HG02678 (cell line): Measurements from ENCODE around the gene ARMH1.
A peak's percentile ranks its signal among the peaks of the same experiment; 100 is the strongest.

Experiments
- ATAC-seq: cut with Tn5 transposase; IDR thresholded peaks from one replicate; pipeline ENCODE4 v1.9.1; 2021; ENCODE audit warnings: mild to moderate bottlenecking, moderate library complexity; ENCODE audit not compliant: unreplicated experiment

ARMH1 gene

GRCh38 chr1:44643721-44644334 is 30.7 kb upstream of the ARMH1 start:
- no peak for ATAC-seq

GRCh38 chr1:44644806-44645205 is 29.7 kb upstream of the ARMH1 start:
- ATAC-seq = no peak

- ATAC-seq = no peak
Measured at GRCh38 chr1:44645476-44646244, 28.9 kb upstream of the ARMH1 start.

GRCh38 chr1:44646261-44647110 is 28.0 kb upstream of the ARMH1 start:
- ATAC-seq = no peak

GRCh38 chr1:44647896-44648295 is 26.6 kb upstream of the ARMH1 start:
- no peak for ATAC-seq

- ATAC-seq = no peak
Measured at GRCh38 chr1:44648529-44649250, 25.8 kb upstream of the ARMH1 start.

GRCh38 chr1:44649788-44650158 is 24.7 kb upstream of the ARMH1 start:
- ATAC-seq = no peak

GRCh38 chr1:44650159-44650831 is 24.2 kb upstream of the ARMH1 start:
- ATAC-seq = no peak

GRCh38 chr1:44651069-44651468 is 23.4 kb upstream of the ARMH1 start:
- ATAC-seq = no peak

GRCh38 chr1:44652445-44653106 is 21.9 kb upstream of the ARMH1 start:
- peak; percentile 58 for ATAC-seq

- no peak for ATAC-seq
Measured at GRCh38 chr1:44653107-44653964, 21.2 kb upstream of the ARMH1 start.

GRCh38 chr1:44654621-44655187 is 19.8 kb upstream of the ARMH1 start:
- no peak for ATAC-seq

- ATAC-seq = no peak
Measured at GRCh38 chr1:44655609-44656008, 18.9 kb upstream of the ARMH1 start.

- ATAC-seq = no peak
Measured at GRCh38 chr1:44659566-44659965, 14.9 kb upstream of the ARMH1 start.

GRCh38 chr1:44660176-44660575 is 14.3 kb upstream of the ARMH1 start:
- ATAC-seq = no peak

GRCh38 chr1:44661781-44662682 is 12.5 kb upstream of the ARMH1 start:
- no peak for ATAC-seq

GRCh38 chr1:44662683-44663030 is 11.9 kb upstream of the ARMH1 start:
- no peak for ATAC-seq

GRCh38 chr1:44663417-44663816 is 11.1 kb upstream of the ARMH1 start:
- no peak for ATAC-seq
